Measurements from ENCODE around the gene DTHD1. TPM values are rescaled to one million over a fixed set of nuclear protein-coding genes. Genes with fewer than 3 reads are reported as not detected.

DTHD1 gene
- total and polyA plus RNA-seq, 10 of the 15 experiments (the other 5 are each of a cell fraction or from before 2014, with no cell fraction given) = 0.05 to 2.8 (median 1.4) TPM

GRCh38 chr4:36313703-36314102, 32.3 kb downstream of the DTHD1 start:
- H3K79me2 ChIP-seq (ENCODE audit: control insufficient read depth, insufficient read depth, low read length) = no peaks in the 10 kb centered on the region
- ATAC-seq (no peak), DNase-seq (ENCODE audit: low read depth, low spot score) (no peak), FAIRE-seq (no peak)
- ChIA-PET CTCF (interaction anchor here (0.8 kb wide), 1 partner anchor 34 kb away, joined by 3 read pairs; no protein-coding TSS in a partner anchor), RAD21 (ENCODE audit: unreplicated experiment) (interaction anchor here (0.9 kb wide), 1 partner anchor 19 kb away, joined by 4 read pairs; no protein-coding TSS in a partner anchor), POLR2A (no interaction called here), SMC1A (ENCODE audit: uncharacterized antibody, unreplicated experiment) (interaction anchor here (0.6 to 2.6 kb wide), 7 partner anchors 10 to 213 kb away, joined by 3 to 19 read pairs (median 4); no protein-coding TSS in a partner anchor)
- TF ChIP-seq ZNF24 (IDR thresholded peaks at IDR 0.05) = no peak
- TF ChIP-seq TCF3 (IDR thresholded peaks at IDR 0.05; ENCODE audit: borderline replicate concordance, insufficient read depth, low read depth, low read length) = no peak
- no peak for TF ChIP-seq ATF7 (IDR thresholded peaks at IDR 0.05; ENCODE audit: low read depth)
- TF ChIP-seq BCL3 (IDR thresholded peaks at IDR 0.05; ENCODE audit: borderline replicate concordance, insufficient read depth, low read depth, low read length, poor library complexity, severe bottlenecking) = no peak
- no peak for TF ChIP-seq BRCA1 (IDR thresholded peaks at IDR 0.05; ENCODE audit: low read depth, low read length)
- TF ChIP-seq MEF2B (IDR thresholded peaks at IDR 0.05; ENCODE audit: partially characterized antibody, poor library complexity, severe bottlenecking) = no peak
- TF ChIP-seq CBX3 (IDR thresholded peaks at IDR 0.05; ENCODE audit: borderline replicate concordance, low read depth) = no peak
- no peak for TF ChIP-seq YBX1 (IDR thresholded peaks at IDR 0.05)
- TF ChIP-seq CTCF (IDR thresholded peaks at IDR 0.05 in 2 of 3, conservative IDR thresholded peaks at IDR 0.05 in 1 of 3; ENCODE audit: control insufficient read depth in 2 of 3, extremely low read depth in 1 of 3, insufficient read depth in 1 of 3, low read depth in 3 of 3, low read length in 3 of 3) = no peak
- TF ChIP-seq SKIL (IDR thresholded peaks at IDR 0.05; ENCODE audit: low read depth, poor library complexity, severe bottlenecking) = no peak
- in situ Hi-C loops (cut with MboI) (no loop called here), intact Hi-C loops (cut with micrococcal nuclease; ENCODE audit: unreplicated experiment) (no loop called here)
- H3K9me3 ChIP-seq (replicated peaks; ENCODE audit: control insufficient read depth, insufficient read depth, low read length) = no peaks in the 10 kb centered on the region; the same call in 2 of the 3 replicates
- no peak overlapping the region for H3K4me3 ChIP-seq
- no peak overlapping the region for H3K27ac ChIP-seq (ENCODE audit: control insufficient read depth, insufficient read depth)
- no peak overlapping the region for H3K9ac ChIP-seq (ENCODE audit: control insufficient read depth, insufficient read depth, low read length)
- no peaks in the 10 kb centered on the region for H4K20me1 ChIP-seq (ENCODE audit: control insufficient read depth, insufficient read depth)
- no TSS peak for BruUV-seq (replicated peaks)
- no peak overlapping the region for H2AFZ ChIP-seq (ENCODE audit: control insufficient read depth, low read depth, low read length)
- peaks cover 9% of the 10 kb centered on the region for H3K4me1 ChIP-seq (ENCODE audit: control insufficient read depth, insufficient read depth, low read length)
- H3K36me3 ChIP-seq (ENCODE audit: control insufficient read depth in 2 of 2, insufficient read depth in 2 of 2, low read length in 1 of 2) = no peaks in the 10 kb centered on the region
- H3K27me3 ChIP-seq (replicated peaks in 1 of 2; ENCODE audit: control insufficient read depth in 2 of 2, insufficient read depth in 2 of 2, low read length in 1 of 2) = no peaks in the 10 kb centered on the region
- no peak overlapping the region for H3K4me2 ChIP-seq (ENCODE audit: control insufficient read depth, insufficient read depth)
- WGBS (ENCODE audit: insufficient coverage, insufficient replicate concordance, low lambda C conversion rate, missing lambda C conversion rate) = 43% methylated on average over 1 of the region's 1 CpG
